Kidney epithelial cell (primary cell): ENCODE results near the gene IRGQ. TPM values are rescaled to one million over a fixed set of nuclear protein-coding genes. Genes with fewer than 3 reads are reported as not detected.

Experiments used
- DNase-seq: peaks from one replicate; pipeline ENCODE4 v3.0.0-alpha.2; 2010; ENCODE audit warnings: low read depth
- H3K27me3 ChIP-seq: 2 replicates; pipeline ENCODE4 v1.6.0; 2011; ENCODE audit warnings: low read length; ENCODE audit not compliant: control insufficient read depth, insufficient read depth
- H3K36me3 ChIP-seq: 2 replicates; pipeline ENCODE4 v1.5.1; 2011; ENCODE audit warnings: low read length; ENCODE audit not compliant: control insufficient read depth, insufficient read depth
- H3K4me3 ChIP-seq: 2 replicates; pipeline ENCODE4 v1.5.1; 2011; ENCODE audit warnings: low read depth, mild to moderate bottlenecking, control low read depth, low read length
- CTCF ChIP-seq: IDR thresholded peaks from 2 replicates; pipeline ENCODE4 v1.5.1; 2011; ENCODE audit warnings: mild to moderate bottlenecking, moderate library complexity, low read length, control low read depth, inconsistent platforms; ENCODE audit not compliant: insufficient read depth, poor library complexity, severe bottlenecking
- total RNA-seq: library from RNA; depleted of rRNA; stranded (reverse); fragments of >200 nt; gene quantifications from 2 replicates; pipeline ENCODE4 v1.2.3, GENCODE V29; 2015

Gene IRGQ
- total RNA-seq, 1 donor from 2014 or later = 49.6 TPM

GRCh38 chr19:43569657-43570056, 26.3 kb downstream of the IRGQ start:
- TF ChIP-seq CTCF = no peak
- Histone ChIP-seq H3K36me3 (no peaks in the 10 kb centered on the region), H3K4me3 (no peak overlapping the region), H3K27me3 (no peaks in the 10 kb centered on the region)
- no peak for DNase-seq

DNA sequence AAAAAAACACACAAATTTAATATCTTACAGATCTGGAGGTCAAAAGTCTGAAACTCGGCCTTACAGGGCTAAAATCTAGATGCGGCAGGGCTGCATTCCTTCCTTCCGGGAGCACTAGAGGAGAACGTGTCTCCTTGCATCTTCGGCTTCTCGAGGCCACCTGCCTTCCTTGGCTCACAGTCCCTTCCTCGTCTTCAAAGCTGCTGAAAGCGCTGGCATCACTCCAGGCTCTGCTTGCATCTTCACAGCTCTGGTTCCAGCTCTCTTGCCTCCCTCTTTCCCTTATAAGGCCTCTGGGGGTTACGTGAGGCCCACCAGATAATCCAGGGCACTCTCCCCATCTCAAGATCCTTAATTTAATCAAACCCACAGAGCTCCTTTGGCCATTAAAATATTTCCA, 31.1 kb downstream of the IRGQ start:
- TF ChIP-seq CTCF = no peak
- no peak for DNase-seq
- Histone ChIP-seq H3K36me3 (peaks cover 2% of the 10 kb centered on the region), H3K27me3 (no peaks in the 10 kb centered on the region), H3K4me3 (no peak overlapping the region)

- TF ChIP-seq CTCF = no peak
- H3K27me3 ChIP-seq = no peaks in the 10 kb centered on the region
- no peak for DNase-seq
- no peak overlapping the region for H3K4me3 ChIP-seq
- H3K36me3 ChIP-seq = peaks cover 2% of the 10 kb centered on the region
Observed at GRCh38 chr19:43563816-43564457, 32.0 kb downstream of the IRGQ start.

- no peak overlapping the region for H3K4me3 ChIP-seq
- DNase-seq = peak; percentile 29
- H3K27me3 ChIP-seq = no peaks in the 10 kb centered on the region
- TF ChIP-seq CTCF = no peak
- H3K36me3 ChIP-seq = peaks cover 2% of the 10 kb centered on the region
Observed at GRCh38 chr19:43562698-43563241, 33.2 kb downstream of the IRGQ start.

DNA sequence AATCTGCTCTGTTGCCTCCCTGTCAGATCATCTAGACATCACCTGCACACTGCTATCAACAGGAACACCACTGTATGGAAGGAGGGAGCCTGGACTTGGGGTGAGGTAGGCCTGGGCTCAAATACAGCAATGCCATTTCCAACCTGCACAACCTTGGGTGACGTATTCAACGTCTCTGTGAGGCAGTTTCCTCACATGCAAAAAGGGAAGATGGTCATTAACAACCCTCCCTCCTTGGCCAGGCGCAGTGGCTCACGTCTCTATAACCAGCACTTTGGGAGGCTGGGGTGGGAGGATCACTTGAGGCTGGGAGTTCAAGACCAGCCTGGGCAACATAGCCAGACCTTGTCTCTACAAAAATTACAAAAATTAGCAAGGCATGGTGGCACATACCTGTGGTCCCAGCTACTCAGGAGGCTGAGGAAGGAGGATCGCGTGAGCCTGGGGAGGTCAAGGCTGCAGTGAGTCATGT, 33.7 kb downstream of the IRGQ start:
- peaks cover 2% of the 10 kb centered on the region for H3K36me3 ChIP-seq
- no peaks in the 10 kb centered on the region for H3K27me3 ChIP-seq
- no peak for TF ChIP-seq CTCF
- no peak overlapping the region for H3K4me3 ChIP-seq
- DNase-seq = no peak
